HEK293 (cell line): ENCODE measurements around the gene ZNF585A.
"Not testable (repeated sequence)": the region's sequence is repeated elsewhere in the genome, so short reads cannot be mapped to it uniquely, and the experiment has no call there.

Experiments used
- ZNF157 ChIP-seq: fragments of 450-650 bp; formaldehyde crosslinking; IDR thresholded peaks from 2 replicates; pipeline ENCODE4 v1.5.1; 2016; ENCODE audit warnings: missing biosample characterization, missing genetic modification characterization
- ZNF416 ChIP-seq: fragments of 450-650 bp; formaldehyde crosslinking; IDR thresholded peaks from 2 replicates; pipeline ENCODE4 v1.5.1; 2016; ENCODE audit warnings: missing biosample characterization, missing genetic modification characterization
- TF ChIP-seq, protein P1 (sequence below): fragments of 450-650 bp; formaldehyde crosslinking; IDR thresholded peaks from 2 replicates; pipeline ENCODE4 v1.5.1; 2016; ENCODE audit warnings: missing biosample characterization, missing genetic modification characterization
- TF ChIP-seq, protein P2 (sequence below): fragments of 450-650 bp; formaldehyde crosslinking; IDR thresholded peaks from 2 replicates; pipeline ENCODE4 v1.5.1; 2017; ENCODE audit warnings: missing biosample characterization, missing genetic modification characterization

DNA sequence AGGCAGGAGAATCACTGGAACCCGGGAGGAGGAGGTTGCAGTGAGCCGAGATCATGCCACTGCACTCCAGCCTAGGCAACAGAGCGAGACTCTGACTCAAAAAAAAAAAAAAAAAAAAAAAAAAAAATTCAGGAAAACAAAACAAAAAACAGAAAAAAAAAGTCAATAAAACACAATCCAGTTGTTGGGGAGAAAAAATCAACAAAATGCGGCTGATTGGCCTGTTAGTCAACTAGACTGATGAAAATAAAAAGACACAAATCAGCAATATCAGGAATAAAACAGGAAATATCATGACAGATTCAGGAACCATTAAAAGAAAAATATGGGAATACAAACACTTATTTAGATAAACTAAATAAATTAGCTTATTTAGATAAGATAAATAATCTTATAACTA, 22.8 kb upstream of the ZNF585A start:
- TF ChIP-seq, protein P1, sequence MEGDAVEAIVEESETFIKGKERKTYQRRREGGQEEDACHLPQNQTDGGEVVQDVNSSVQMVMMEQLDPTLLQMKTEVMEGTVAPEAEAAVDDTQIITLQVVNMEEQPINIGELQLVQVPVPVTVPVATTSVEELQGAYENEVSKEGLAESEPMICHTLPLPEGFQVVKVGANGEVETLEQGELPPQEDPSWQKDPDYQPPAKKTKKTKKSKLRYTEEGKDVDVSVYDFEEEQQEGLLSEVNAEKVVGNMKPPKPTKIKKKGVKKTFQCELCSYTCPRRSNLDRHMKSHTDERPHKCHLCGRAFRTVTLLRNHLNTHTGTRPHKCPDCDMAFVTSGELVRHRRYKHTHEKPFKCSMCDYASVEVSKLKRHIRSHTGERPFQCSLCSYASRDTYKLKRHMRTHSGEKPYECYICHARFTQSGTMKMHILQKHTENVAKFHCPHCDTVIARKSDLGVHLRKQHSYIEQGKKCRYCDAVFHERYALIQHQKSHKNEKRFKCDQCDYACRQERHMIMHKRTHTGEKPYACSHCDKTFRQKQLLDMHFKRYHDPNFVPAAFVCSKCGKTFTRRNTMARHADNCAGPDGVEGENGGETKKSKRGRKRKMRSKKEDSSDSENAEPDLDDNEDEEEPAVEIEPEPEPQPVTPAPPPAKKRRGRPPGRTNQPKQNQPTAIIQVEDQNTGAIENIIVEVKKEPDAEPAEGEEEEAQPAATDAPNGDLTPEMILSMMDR (tag by site-specific recombination), result not testable (repeated sequence)
- not testable (repeated sequence) for TF ChIP-seq ZNF157 (tag by site-specific recombination); ZNF416
- TF ChIP-seq, protein P2, sequence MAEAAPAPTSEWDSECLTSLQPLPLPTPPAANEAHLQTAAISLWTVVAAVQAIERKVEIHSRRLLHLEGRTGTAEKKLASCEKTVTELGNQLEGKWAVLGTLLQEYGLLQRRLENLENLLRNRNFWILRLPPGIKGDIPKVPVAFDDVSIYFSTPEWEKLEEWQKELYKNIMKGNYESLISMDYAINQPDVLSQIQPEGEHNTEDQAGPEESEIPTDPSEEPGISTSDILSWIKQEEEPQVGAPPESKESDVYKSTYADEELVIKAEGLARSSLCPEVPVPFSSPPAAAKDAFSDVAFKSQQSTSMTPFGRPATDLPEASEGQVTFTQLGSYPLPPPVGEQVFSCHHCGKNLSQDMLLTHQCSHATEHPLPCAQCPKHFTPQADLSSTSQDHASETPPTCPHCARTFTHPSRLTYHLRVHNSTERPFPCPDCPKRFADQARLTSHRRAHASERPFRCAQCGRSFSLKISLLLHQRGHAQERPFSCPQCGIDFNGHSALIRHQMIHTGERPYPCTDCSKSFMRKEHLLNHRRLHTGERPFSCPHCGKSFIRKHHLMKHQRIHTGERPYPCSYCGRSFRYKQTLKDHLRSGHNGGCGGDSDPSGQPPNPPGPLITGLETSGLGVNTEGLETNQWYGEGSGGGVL (tag by site-specific recombination), result not testable (repeated sequence)
